Natural killer cell (primary cell): ENCODE measurements around the gene SDC3. TPM values are rescaled to one million over a fixed set of nuclear protein-coding genes. Genes with fewer than 3 reads are reported as not detected.

Experiments
- ATAC-seq, 3 donors: fragments of 150-1000 bp in 2 of 3; fragments of 200-7000 bp in 1 of 3; cut with Tn5 transposase; 1 replicate in 1 of 3; 2 replicates in 2 of 3; pipeline ENCODE4 v1.10.0; 2021; ENCODE audit warnings: mild to moderate bottlenecking in 2 of 3, moderate library complexity in 2 of 3
- DNase-seq, 2 donors: peaks; one replicate each; pipeline versions ENCODE4 v3.0.0 to v3.0.0-alpha.2; 2013 to 2021; ENCODE audit warnings: mixed read lengths in 1 of 2
- H3K27ac ChIP-seq: one replicate; pipeline ENCODE4 v1.5.1; 2013; ENCODE audit warnings: mild to moderate bottlenecking, low read length
- H3K27me3 ChIP-seq: one replicate; pipeline ENCODE4 v1.6.1; 2013; ENCODE audit warnings: low read length; ENCODE audit not compliant: control insufficient read depth, insufficient read depth
- H3K36me3 ChIP-seq: one replicate; pipeline ENCODE4 v1.6.1; 2013; ENCODE audit warnings: low read length; ENCODE audit not compliant: control insufficient read depth, insufficient read depth
- H3K4me1 ChIP-seq: one replicate; pipeline ENCODE4 v1.6.1; 2013; ENCODE audit warnings: low read length; ENCODE audit not compliant: control insufficient read depth, insufficient read depth
- H3K4me3 ChIP-seq: one replicate; pipeline ENCODE4 v1.5.1; 2013; ENCODE audit warnings: low read length
- H3K9me3 ChIP-seq: one replicate; pipeline ENCODE4 v1.6.1; 2013; ENCODE audit warnings: low read length; ENCODE audit not compliant: control insufficient read depth, insufficient read depth
- H3K27ac Mint-ChIP-seq, 2 donors: one replicate each; pipeline ENCODE4 v1.8.0; 2022; ENCODE audit warnings: mild to moderate bottlenecking in 2 of 2, mixed read lengths in 2 of 2, moderate library complexity in 1 of 2
- H3K27me3 Mint-ChIP-seq, 2 donors: one replicate each; pipeline ENCODE4 v1.8.0; 2022; ENCODE audit warnings: low read depth in 2 of 2, mixed read lengths in 2 of 2
- H3K36me3 Mint-ChIP-seq: one replicate; pipeline ENCODE4 v1.8.0; 2022; ENCODE audit warnings: mixed read lengths
- H3K4me1 Mint-ChIP-seq, 2 donors: one replicate each; pipeline ENCODE4 v1.8.0; 2022; ENCODE audit warnings: mixed read lengths in 2 of 2
- H3K4me3 Mint-ChIP-seq: one replicate; pipeline ENCODE4 v1.8.0; 2022; ENCODE audit warnings: mild to moderate bottlenecking, moderate library complexity, mixed read lengths
- H3K9me3 Mint-ChIP-seq, 2 donors: one replicate each; pipeline ENCODE4 v1.8.0; 2022; ENCODE audit warnings: mixed read lengths in 2 of 2
- CTCF ChIP-seq: fragments of 200-600 bp; IDR thresholded peaks from one replicate; pipeline ENCODE4 v1.8.0; 2022; ENCODE audit warnings: antibody characterized with exemption
- WGBS: methylation state at CpG from one replicate; pipeline ENCODE4 v1.1.7; 2013; ENCODE audit warnings: missing lambda C conversion rate; ENCODE audit not compliant: insufficient coverage; 5-methylcytosine and 5-hydroxymethylcytosine counted together
- intact Hi-C: fragments of 100-400 bp; cut with micrococcal nuclease; formaldehyde crosslinking; loops from one replicate; pipeline ENCODE4 v1.14.2; 2022
- total RNA-seq, 4 donors: library from RNA; stranded (reverse); fragments of 120-200 nt in 1 of 4; gene quantifications; one replicate each; pipeline versions ENCODE4 v1.2.3 to v1.2.4, GENCODE V29; 2013 to 2022

Gene SDC3
- total RNA-seq, 3 donors from 2014 or later (not counting 1 experiment from before 2014, with no cell fraction given), result 0.33 to 0.63 TPM; not detected in 1

- 95% methylated on average over 3 of the region's 3 CpGs for WGBS
- Histone ChIP-seq H3K36me3 (peaks cover 5% of the 10 kb centered on the region), H3K4me3 (no peak overlapping the region), H3K27me3 (no peaks in the 10 kb centered on the region), H3K4me1 (peaks cover 13% of the 10 kb centered on the region), H3K27ac (no peak overlapping the region), H3K9me3 (no peaks in the 10 kb centered on the region)
- no peaks in the 10 kb centered on the region for H3K27me3 Mint-ChIP-seq
- H3K4me3 Mint-ChIP-seq, result no peak overlapping the region
- H3K27ac Mint-ChIP-seq, result no peak overlapping the region
- intact Hi-C loops, result loop anchor here (10.0 kb wide), 1 partner anchor 63 kb away; no protein-coding TSS in a partner anchor
- H3K36me3 Mint-ChIP-seq, result no peaks in the 10 kb centered on the region
- H3K4me1 Mint-ChIP-seq, result peaks cover 13 to 20% of the 10 kb centered on the region in 2 donors
- ATAC-seq, result no peak
- no peaks in the 10 kb centered on the region for H3K9me3 Mint-ChIP-seq
- DNase-seq, result no peak
- no peak for TF ChIP-seq CTCF
Measured at GRCh38 chr1:30927448-30927847, 18.9 kb upstream of the SDC3 start.

- H3K4me1 Mint-ChIP-seq, result peaks cover 2 to 6% of the 10 kb centered on the region in 2 donors
- peaks cover 0 to 5% of the 10 kb centered on the region in 2 donors for H3K27me3 Mint-ChIP-seq
- Histone ChIP-seq H3K4me3 (no peak overlapping the region), H3K36me3 (no peaks in the 10 kb centered on the region), H3K4me1 (peaks cover 2% of the 10 kb centered on the region), H3K27ac (no peak overlapping the region), H3K9me3 (no peaks in the 10 kb centered on the region), H3K27me3 (no peaks in the 10 kb centered on the region)
- H3K36me3 Mint-ChIP-seq, result no peaks in the 10 kb centered on the region
- no peak overlapping the region for H3K4me3 Mint-ChIP-seq
- ATAC-seq, result no peak
- no peak for TF ChIP-seq CTCF
- no peak for DNase-seq
- WGBS, result no CpG with 5 or more reads among the region's 1 CpG
- H3K27ac Mint-ChIP-seq, result no peak overlapping the region
- H3K9me3 Mint-ChIP-seq, result no peaks in the 10 kb centered on the region
- intact Hi-C loops, result loop anchor here (10.0 kb wide), 1 partner anchor 59 kb away; no protein-coding TSS in a partner anchor
Measured at GRCh38 chr1:30923597-30923996, 15.0 kb upstream of the SDC3 start.

GRCh38 chr1:30920827-30921226, 12.3 kb upstream of the SDC3 start:
- no peaks in the 10 kb centered on the region for H3K36me3 Mint-ChIP-seq
- Histone ChIP-seq H3K4me1 (no peaks in the 10 kb centered on the region), H3K4me3 (no peak overlapping the region), H3K27me3 (no peaks in the 10 kb centered on the region), H3K9me3 (no peaks in the 10 kb centered on the region), H3K36me3 (no peaks in the 10 kb centered on the region), H3K27ac (no peak overlapping the region)
- TF ChIP-seq CTCF, result no peak
- intact Hi-C loops, result loop anchor here (10.0 kb wide), 1 partner anchor 56 kb away; no protein-coding TSS in a partner anchor
- no peak for ATAC-seq
- no peak overlapping the region for H3K4me3 Mint-ChIP-seq
- 95% methylated on average over 6 of the region's 7 CpGs for WGBS
- peaks cover 0 to 5% of the 10 kb centered on the region in 2 donors for H3K27me3 Mint-ChIP-seq
- DNase-seq, result no peak
- no peak overlapping the region for H3K27ac Mint-ChIP-seq
- no peaks in the 10 kb centered on the region for H3K4me1 Mint-ChIP-seq
- no peaks in the 10 kb centered on the region for H3K9me3 Mint-ChIP-seq
